K562 (cell line): Measurements from ENCODE around the gene TIMP3. TPM values are rescaled to one million over a fixed set of nuclear protein-coding genes. Genes with fewer than 3 reads are reported as not detected.

Source experiments
- ATAC-seq: fragments of 200-7000 bp; cut with Tn5 transposase; 3 replicates; pipeline ENCODE4 v1.9.1; 2020; ENCODE audit warnings: moderate library complexity
- BruUV-seq: library from RNA; stranded (reverse); fragments of 400-500 nt; replicated peaks from 2 replicates; lab custom pipeline; 2021; lab: Mats Ljungman, UMichigan
- CTCF ChIA-PET: fragments of 300-600 bp; formaldehyde crosslinking; extraction: SDS; loops from one replicate; lab custom pipeline; 2021; ENCODE audit warnings: low intra/inter-chr PET ratio; lab: Yijun Ruan, JAX
- POLR2A ChIA-PET: fragments of 300-600, 350-650 bp; sonication (Branson Sonifier 250); formaldehyde crosslinking; extraction: SDS; loops from one replicate; lab custom pipeline; 2021; ENCODE audit warnings: antibody characterized with exemption, inconsistent platforms; lab: Yijun Ruan, JAX
- DNase-seq, 4 experiments: peaks; one replicate each; pipeline versions ENCODE4 v3.0.0 to v3.0.0-alpha.2; 2011 to 2018; ENCODE audit warnings: low spot score in 3 of 4, mixed read lengths in 3 of 4; ENCODE audit errors: extremely low read depth in 1 of 4
- FAIRE-seq: peaks from 2 replicates; lab custom pipeline; 2011; peaks lifted over from hg19 to GRCh38; lab: Jason Lieb, UNC
- H2AFZ ChIP-seq: 2 replicates; pipeline ENCODE4 v1.6.0; 2011; ENCODE audit warnings: low read depth, low read length, control low read depth, inconsistent platforms
- H3K27ac ChIP-seq: fragments of 200-600 bp; 3 replicates; pipeline ENCODE4 v1.8.0; 2011; ENCODE audit warnings: low read depth, mild to moderate bottlenecking, control low read depth, inconsistent platforms, low read length, moderate library complexity, mixed read lengths; ENCODE audit errors: extremely low read depth
- H3K27me3 ChIP-seq, 2 experiments: fragments of 300-600 bp in 1 of 2; 2 replicates in 1 of 2; 3 replicates in 1 of 2; pipeline versions ENCODE4 v1.6.0 to v1.8.0; 2011; ENCODE audit warnings: inconsistent platforms in 2 of 2, low read length in 2 of 2, mild to moderate bottlenecking in 1 of 2, mixed read lengths in 1 of 2, moderate library complexity in 1 of 2; ENCODE audit not compliant: control insufficient read depth in 2 of 2, insufficient read depth in 2 of 2
- H3K36me3 ChIP-seq: fragments of 300-600 bp; 3 replicates; pipeline ENCODE4 v1.8.0; 2011; ENCODE audit warnings: mild to moderate bottlenecking, low read length, inconsistent platforms; ENCODE audit not compliant: control insufficient read depth, insufficient read depth
- H3K4me1 ChIP-seq, 2 experiments: fragments of 200-600 bp in 1 of 2; replicated peaks in 1 of 2; 2 replicates in 1 of 2; 3 replicates in 1 of 2; pipeline versions ENCODE4 v1.5.1 to v1.8.0; 2011; ENCODE audit warnings: inconsistent platforms in 2 of 2, low read length in 2 of 2, mild to moderate bottlenecking in 1 of 2, mixed read lengths in 1 of 2, moderate library complexity in 1 of 2; ENCODE audit not compliant: control insufficient read depth in 2 of 2, insufficient read depth in 2 of 2
- H3K4me2 ChIP-seq: 2 replicates; pipeline ENCODE4 v1.6.1; 2011; ENCODE audit warnings: low read length, control low read depth, inconsistent platforms, mixed read lengths; ENCODE audit not compliant: insufficient read depth
- H3K4me3 ChIP-seq: fragments of 200-600 bp; sonication (generic), shearing (Covaris generic); 2 replicates; pipeline ENCODE4 v1.5.1; 2016; ENCODE audit warnings: control low read depth, inconsistent platforms
- H3K79me2 ChIP-seq: fragments of 200-600 bp; 3 replicates; pipeline ENCODE4 v1.8.0; 2011; ENCODE audit warnings: low read length, inconsistent platforms; ENCODE audit not compliant: control insufficient read depth, insufficient read depth
- H3K9ac ChIP-seq, 2 experiments: 2 replicates each; pipeline versions ENCODE4 v1.6.0 to v1.6.1; 2011; ENCODE audit warnings: low read depth in 2 of 2, low read length in 2 of 2, control low read depth in 1 of 2, inconsistent platforms in 1 of 2, mild to moderate bottlenecking in 1 of 2, mixed read lengths in 1 of 2; ENCODE audit not compliant: insufficient read depth in 1 of 2
- H3K9me1 ChIP-seq: one replicate; pipeline ENCODE4 v1.6.0; 2011; ENCODE audit warnings: inconsistent platforms, mild to moderate bottlenecking, low read length, moderate library complexity; ENCODE audit not compliant: control insufficient read depth, insufficient read depth
- H3K9me3 ChIP-seq: replicated peaks from 2 replicates; pipeline ENCODE4 v1.5.1; 2011; ENCODE audit warnings: low read depth, low read length, inconsistent platforms; ENCODE audit not compliant: control insufficient read depth, insufficient read depth
- H4K20me1 ChIP-seq: replicated peaks from 2 replicates; pipeline ENCODE4 v1.6.1; 2011; ENCODE audit warnings: low read length, inconsistent platforms, mixed read lengths; ENCODE audit not compliant: control insufficient read depth, insufficient read depth
- CTCF ChIP-seq, 3 experiments: IDR thresholded peaks in 2 of 3; conservative IDR thresholded peaks in 1 of 3; 2 replicates each; pipeline ENCODE4 v1.5.1; 2011 to 2012; ENCODE audit warnings: low read length in 3 of 3, mild to moderate bottlenecking in 3 of 3, control low read depth in 2 of 3, improper control_type of control experiment in 1 of 3, inconsistent platforms in 1 of 3, low read depth in 1 of 3, mixed read lengths in 1 of 3, moderate library complexity in 1 of 3; ENCODE audit not compliant: insufficient read depth in 2 of 3
- FOSL1 ChIP-seq: fragments of 200-800 bp; sonication (Bioruptor generic); conservative IDR thresholded peaks from 2 replicates; pipeline ENCODE4 v1.6.1; 2016; ENCODE audit warnings: missing genetic modification characterization, missing compliant biosample characterization
- NR2F6 ChIP-seq: fragments of 450-650 bp; formaldehyde crosslinking; IDR thresholded peaks from 2 replicates; pipeline ENCODE4 v1.4.0; 2020; ENCODE audit warnings: mild to moderate bottlenecking
- RBM15 ChIP-seq: fragments of 200-400 bp; formaldehyde crosslinking; IDR thresholded peaks from 2 replicates; pipeline ENCODE4 v1.6.1; 2018; ENCODE audit warnings: mild to moderate bottlenecking, low read length, moderate library complexity; ENCODE audit not compliant: insufficient read depth
- TAF9B ChIP-seq: fragments of 450-650 bp; IDR thresholded peaks from 2 replicates; pipeline ENCODE4 v1.6.1; 2018; ENCODE audit warnings: mild to moderate bottlenecking; ENCODE audit not compliant: partially characterized antibody
- ZNF561 ChIP-seq: fragments of 450-650 bp; formaldehyde crosslinking; conservative IDR thresholded peaks from 2 replicates; pipeline ENCODE4 v1.4.0; 2020; ENCODE audit warnings: mild to moderate bottlenecking, moderate library complexity
- WGBS: fragments of 100-300 bp; shearing (Covaris generic); methylation state at CpG from one replicate; pipeline ENCODE4 v1.1.6; 2016; ENCODE audit warnings: low coverage, mixed read lengths; ENCODE audit not compliant: insufficient coverage; ENCODE audit errors: missing lambda C conversion rate; 5-methylcytosine and 5-hydroxymethylcytosine counted together
- in situ Hi-C: fragments of 300-500 bp; cut with MboI; formaldehyde crosslinking; loops from 4 replicates; pipeline ENCODE4 v1.15.0; 2018; ENCODE audit warnings: inconsistent platforms, mixed read lengths
- intact Hi-C: fragments of 100-400 bp; cut with micrococcal nuclease; formaldehyde crosslinking; loops from 2 replicates; pipeline ENCODE4 v1.14.2; 2022
- polyA plus RNA-seq, 8 experiments: library from polyadenylated mRNA; depleted of rRNA in 4 of 8; stranded (reverse) in 5 of 8; unstranded in 3 of 8; fragments of >200 nt; fragmentation: Nextera tagmentation in 2 of 8; fragmentation: Illumina TruSeq in 1 of 8; extraction: Ambion mirVana in 2 of 8; extraction: Trizol in 1 of 8; gene quantifications; 2 replicates each; pipeline versions ENCODE4 v1.2.1 to v1.2.3, GENCODE V29; 2011 to 2014; ENCODE audit warnings: inconsistent platforms in 1 of 8, missing spikeins in 1 of 8
- total RNA-seq, 7 experiments: library from RNA; depleted of rRNA in 6 of 7; stranded (reverse); fragments of >200 nt in 6 of 7; fragmentation: Illumina TruSeq in 2 of 7; extraction: Trizol in 2 of 7; gene quantifications; 2 replicates each; pipeline versions ENCODE4 v1.2.1 to v1.2.3, GENCODE V29; 2011 to 2021; ENCODE audit warnings: low replicate concordance in 1 of 7

The TIMP3 gene
- total and polyA plus RNA-seq, 9 of the 15 experiments (the other 6 are each of a cell fraction or from before 2014, with no cell fraction given), result 0.07 to 0.73 (median 0.18) TPM

- no peaks in the 10 kb centered on the region for H3K79me2 ChIP-seq
- no peak overlapping the region for H3K4me3 ChIP-seq
- in situ Hi-C loops, result no loop called here
- no peak for TF ChIP-seq FOSL1 (tag)
- no peak for TF ChIP-seq NR2F6
- TF ChIP-seq ZNF561 (CRISPR knock-in tag), result no peak
- ATAC-seq, result no peak
- intact Hi-C loops, result no loop called here
- 0 out of 5 replicates have a peak, but pooled peaks cover 0 to 2% of the 10 kb centered on the region in 2 experiments for H3K4me1 ChIP-seq
- no peaks in the 10 kb centered on the region for H3K36me3 ChIP-seq
- no peaks in the 10 kb centered on the region for H4K20me1 ChIP-seq
- DNase-seq, result no peak
- BruUV-seq, result no TSS peak
- H3K4me2 ChIP-seq, result no peak overlapping the region
- no peak overlapping the region for H3K9ac ChIP-seq
- ChIA-PET CTCF (no interaction called here), POLR2A (no interaction called here)
- H3K27me3 ChIP-seq, result peaks cover 4 to 9% of the 10 kb centered on the region in 2 experiments; a peak in 3 of 5 replicates
- H3K27ac ChIP-seq, result no peak overlapping the region
- H2AFZ ChIP-seq, result no peak overlapping the region
- no peaks in the 10 kb centered on the region for H3K9me3 ChIP-seq
- no peaks in the 10 kb centered on the region for H3K9me1 ChIP-seq
- FAIRE-seq, result no peak
Measured at GRCh38 chr22:32793589-32793988, 7.9 kb upstream of the TIMP3 start.

- H3K4me2 ChIP-seq, result no peak overlapping the region
- TF ChIP-seq CTCF (IDR thresholded peaks at IDR 0.05 in 2 of 3, conservative IDR thresholded peaks at IDR 0.05 in 1 of 3; ENCODE audit: insufficient read depth in 2 of 3, low read depth in 1 of 3, low read length in 3 of 3), result 0 out of 6 replicates have a peak, but pooled peaks of 1 of the 3 experiments have one; percentile 28
- no peak for TF ChIP-seq RBM15
- no peak for TF ChIP-seq TAF9B
- TF ChIP-seq, all 486 proteins: peak for 1
- Histone ChIP-seq H3K4me1 (0 out of 5 replicates have a peak, but pooled peaks cover 0 to 2% of the 10 kb centered on the region in 2 experiments), H3K4me3 (no peak overlapping the region), H3K36me3 (no peaks in the 10 kb centered on the region), H3K9me3 (no peaks in the 10 kb centered on the region), H3K27me3 (peaks cover 4 to 9% of the 10 kb centered on the region in 2 experiments; a peak in 2 of 5 replicates), H2AFZ (no peak overlapping the region), H3K27ac (no peak overlapping the region), H4K20me1 (no peaks in the 10 kb centered on the region), H3K9ac (no peak overlapping the region), H3K9me1 (no peaks in the 10 kb centered on the region), H3K79me2 (no peaks in the 10 kb centered on the region)
- in situ Hi-C loops, result loop anchor here (5.0 kb wide), 2 partner anchors 132 to 267 kb away; no protein-coding TSS in a partner anchor
- DNase-seq (peak in 2 of 4 experiments; percentile 9 to 15), ATAC-seq (no peak), FAIRE-seq (no peak)
- intact Hi-C loops, result no loop called here
- BruUV-seq, result no TSS peak
- POLR2A ChIA-PET, result interaction anchor here (0.6 to 0.7 kb wide), 2 partner anchors 22 to 82 kb away, joined by 3 to 4 read pairs; no protein-coding TSS in a partner anchor
- WGBS, result 4% methylated on average over 10 of the region's 10 CpGs
- CTCF ChIA-PET, result interaction anchor here (2.0 kb wide), 1 partner anchor 134 kb away, joined by 8 read pairs; no protein-coding TSS in a partner anchor
Measured at GRCh38 chr22:32794449-32795213, 6.9 kb upstream of the TIMP3 start.
